ENCODE results near the gene PNMA8C.

Gene PNMA8C

GRCh38 chr19:46388311-46389095, 40.2 kb downstream of the PNMA8C start:
- in situ Hi-C loops (cut with HindIII; ENCODE audit: low pct_unique_long_range_greater_than_20kb, low sequenced_read_pairs) = no loop called here
- no peak for TF ChIP-seq JUND (IDR thresholded peaks at IDR 0.05; ENCODE audit: low read depth)
- no peak for DNase-seq (ENCODE audit: low read depth in 1 of 2, low spot score in 1 of 2)

GRCh38 chr19:46387713-46388130, 41.0 kb downstream of the PNMA8C start:
- TF ChIP-seq JUND (IDR thresholded peaks at IDR 0.05; ENCODE audit: low read depth) = no peak
- no peak for DNase-seq (ENCODE audit: low read depth in 1 of 2, low spot score in 1 of 2)
- in situ Hi-C loops (cut with HindIII; ENCODE audit: low pct_unique_long_range_greater_than_20kb, low sequenced_read_pairs) = no loop called here

GRCh38 chr19:46386996-46387712, 41.6 kb downstream of the PNMA8C start:
- TF ChIP-seq JUND (IDR thresholded peaks at IDR 0.05; ENCODE audit: low read depth) = no peak
- no peak for DNase-seq (ENCODE audit: low read depth in 1 of 2, low spot score in 1 of 2)
- in situ Hi-C loops (cut with HindIII; ENCODE audit: low pct_unique_long_range_greater_than_20kb, low sequenced_read_pairs) = no loop called here

GRCh38 chr19:46386151-46386550, 42.6 kb downstream of the PNMA8C start:
- no peak for DNase-seq (ENCODE audit: low read depth in 1 of 2, low spot score in 1 of 2)
- no peak for TF ChIP-seq JUND (IDR thresholded peaks at IDR 0.05; ENCODE audit: low read depth)
- in situ Hi-C loops (cut with HindIII; ENCODE audit: low pct_unique_long_range_greater_than_20kb, low sequenced_read_pairs) = no loop called here

GRCh38 chr19:46385636-46386035, 43.1 kb downstream of the PNMA8C start:
- DNase-seq (ENCODE audit: low read depth in 1 of 2, low spot score in 1 of 2) = no peak
- TF ChIP-seq JUND (IDR thresholded peaks at IDR 0.05; ENCODE audit: low read depth) = no peak
- in situ Hi-C loops (cut with HindIII; ENCODE audit: low pct_unique_long_range_greater_than_20kb, low sequenced_read_pairs) = no loop called here

GRCh38 chr19:46384396-46384795, 44.3 kb downstream of the PNMA8C start:
- in situ Hi-C loops (cut with HindIII; ENCODE audit: low pct_unique_long_range_greater_than_20kb, low sequenced_read_pairs) = no loop called here
- DNase-seq (ENCODE audit: low read depth in 1 of 2, low spot score in 1 of 2) = no peak
- TF ChIP-seq JUND (IDR thresholded peaks at IDR 0.05; ENCODE audit: low read depth) = no peak

GRCh38 chr19:46383846-46384245, 44.9 kb downstream of the PNMA8C start:
- in situ Hi-C loops (cut with HindIII; ENCODE audit: low pct_unique_long_range_greater_than_20kb, low sequenced_read_pairs) = no loop called here
- TF ChIP-seq JUND (IDR thresholded peaks at IDR 0.05; ENCODE audit: low read depth) = no peak
- no peak for DNase-seq (ENCODE audit: low read depth in 1 of 2, low spot score in 1 of 2)

GRCh38 chr19:46383171-46383815, 45.4 kb downstream of the PNMA8C start:
- DNase-seq (ENCODE audit: low read depth in 1 of 2, low spot score in 1 of 2) = no peak
- TF ChIP-seq JUND (IDR thresholded peaks at IDR 0.05; ENCODE audit: low read depth) = no peak
- in situ Hi-C loops (cut with HindIII; ENCODE audit: low pct_unique_long_range_greater_than_20kb, low sequenced_read_pairs) = no loop called here

GRCh38 chr19:46381756-46382345, 46.9 kb downstream of the PNMA8C start:
- no peak for DNase-seq (ENCODE audit: low read depth in 1 of 2, low spot score in 1 of 2)
- no peak for TF ChIP-seq JUND (IDR thresholded peaks at IDR 0.05; ENCODE audit: low read depth)
- in situ Hi-C loops (cut with HindIII; ENCODE audit: low pct_unique_long_range_greater_than_20kb, low sequenced_read_pairs) = no loop called here

GRCh38 chr19:46381346-46381745, 47.4 kb downstream of the PNMA8C start:
- DNase-seq (ENCODE audit: low read depth in 1 of 2, low spot score in 1 of 2) = no peak
- in situ Hi-C loops (cut with HindIII; ENCODE audit: low pct_unique_long_range_greater_than_20kb, low sequenced_read_pairs) = no loop called here
- TF ChIP-seq JUND (IDR thresholded peaks at IDR 0.05; ENCODE audit: low read depth) = no peak

- in situ Hi-C loops (cut with HindIII; ENCODE audit: low pct_unique_long_range_greater_than_20kb, low sequenced_read_pairs) = no loop called here
- no peak for TF ChIP-seq JUND (IDR thresholded peaks at IDR 0.05; ENCODE audit: low read depth)
- DNase-seq (ENCODE audit: low read depth in 1 of 2, low spot score in 1 of 2) = no peak
Observed at GRCh38 chr19:46380690-46381089, 48.0 kb downstream of the PNMA8C start.

- TF ChIP-seq JUND (IDR thresholded peaks at IDR 0.05; ENCODE audit: low read depth) = no peak
- in situ Hi-C loops (cut with HindIII; ENCODE audit: low pct_unique_long_range_greater_than_20kb, low sequenced_read_pairs) = no loop called here
- DNase-seq (ENCODE audit: low read depth in 1 of 2, low spot score in 1 of 2) = no peak
Observed at GRCh38 chr19:46378268-46378667, 50.5 kb downstream of the PNMA8C start.

Data from T47D (cell line).